Kidney (tissue), 14 donors: ENCODE measurements around the gene PDZD2. TPM values are rescaled to one million over a fixed set of nuclear protein-coding genes. Genes with fewer than 3 reads are reported as not detected.
"Not testable (repeated sequence)": the region's sequence is repeated elsewhere in the genome, so short reads cannot be mapped to it uniquely, and the experiment has no call there.

Experiments used
- DNase-seq, 5 donors: peaks; one replicate each; pipeline ENCODE4 v3.0.0-alpha.2; 2013 to 2020
- FAIRE-seq: peaks from 2 replicates; lab custom pipeline; 2012; peaks lifted over from hg19 to GRCh38; lab: Jason Lieb, UNC
- H3K27ac ChIP-seq, 2 donors: one replicate each; pipeline ENCODE4 v1.7.0; 2013; ENCODE audit warnings: low read depth in 2 of 2, low read length in 2 of 2, inconsistent platforms in 1 of 2
- H3K27me3 ChIP-seq: one replicate; pipeline ENCODE4 v1.7.1; 2013; ENCODE audit warnings: low read length, inconsistent platforms; ENCODE audit not compliant: control insufficient read depth, insufficient read depth
- H3K36me3 ChIP-seq, 3 donors: one replicate each; pipeline versions ENCODE4 v1.7.0 to v1.7.1; 2013; ENCODE audit warnings: low read length in 3 of 3, control low read depth in 1 of 3, inconsistent platforms in 1 of 3; ENCODE audit not compliant: insufficient read depth in 3 of 3, control insufficient read depth in 2 of 3
- H3K4me1 ChIP-seq, 3 donors: one replicate each; pipeline versions ENCODE4 v1.7.0 to v1.7.1; 2013; ENCODE audit warnings: low read length in 3 of 3, inconsistent platforms in 1 of 3, low read depth in 1 of 3; ENCODE audit not compliant: control insufficient read depth in 2 of 3, insufficient read depth in 2 of 3
- H3K4me3 ChIP-seq, 3 donors: one replicate each; pipeline versions ENCODE4 v1.7.0 to v1.8.1; 2013; ENCODE audit warnings: low read length in 3 of 3, control low read depth in 1 of 3, inconsistent platforms in 1 of 3
- H3K9ac ChIP-seq, 3 donors: one replicate each; pipeline versions ENCODE4 v1.7.0 to v1.7.1; 2013; ENCODE audit warnings: low read length in 3 of 3, control low read depth in 1 of 3, inconsistent platforms in 1 of 3
- H3K9me3 ChIP-seq, 3 donors: one replicate each; pipeline versions ENCODE4 v1.7.0 to v1.7.1; 2013; ENCODE audit warnings: low read length in 3 of 3, control low read depth in 1 of 3, inconsistent platforms in 1 of 3; ENCODE audit not compliant: control insufficient read depth in 2 of 3, insufficient read depth in 1 of 3
- CTCF ChIP-seq: IDR thresholded peaks from 3 replicates; pipeline ENCODE4 v1.5.1; 2012; ENCODE audit warnings: mild to moderate bottlenecking, moderate library complexity, borderline replicate concordance; ENCODE audit not compliant: insufficient read depth; ENCODE audit errors: extremely low read depth
- intact Hi-C: fragments of 100-400 bp; cut with DNase I; formaldehyde crosslinking; loops from one replicate; pipeline ENCODE4 v1.11.1; 2022
- polyA plus RNA-seq: library from polyadenylated mRNA; stranded (reverse); fragments of 350-450 nt; fragmentation: Illumina TruSeq; extraction: RNeasy Lipid Tissue Mini Kit (QIAGEN cat#74804); gene quantifications from one replicate; pipeline ENCODE4 v1.2.3, GENCODE V29; 2014; ENCODE audit warnings: low read depth, low replicate concordance; ENCODE audit not compliant: insufficient read depth
- total RNA-seq: library from RNA; stranded (reverse); fragmentation: NEBNext Ultra II Directional; extraction: Animal tissue kit (Norgen Biotek cat#: 25700); gene quantifications from one replicate; pipeline ENCODE4 v1.2.1, GENCODE V29; 2021
- donor health status: control.
- donor health status: control.
- donor health status: control.
- donor health status: control.
- donor health status: control.
- donor health status: DM: yes; HTN: yes; CAD: no.
- donor health status: Normal renal cell carcinoma (clear cell type).

PDZD2 gene
- total and polyA plus RNA-seq, 2 donors from 2014 or later: 6.2 to 14.8 TPM

- H3K9me3 ChIP-seq: no peaks in the 10 kb centered on the region
- intact Hi-C loops: no loop called here
- H3K27me3 ChIP-seq: no peaks in the 10 kb centered on the region
- H3K27ac ChIP-seq: no peak overlapping the region
- FAIRE-seq: no peak
- TF ChIP-seq CTCF: no peak
- no peaks in the 10 kb centered on the region for H3K4me1 ChIP-seq
- no peak overlapping the region for H3K4me3 ChIP-seq
- no peak overlapping the region for H3K9ac ChIP-seq
- no peaks in the 10 kb centered on the region for H3K36me3 ChIP-seq
- DNase-seq: no peak
Measured at GRCh38 chr5:31972558-31972957, 333.6 kb downstream of the PDZD2 start.

- H3K4me3 ChIP-seq, H3K9ac ChIP-seq, H3K9me3 ChIP-seq, FAIRE-seq, H3K4me1 ChIP-seq, H3K27ac ChIP-seq, DNase-seq, intact Hi-C loops, H3K27me3 ChIP-seq, H3K36me3 ChIP-seq: not testable (repeated sequence)
Measured at GRCh38 chr5:31975189-31975612, 336.3 kb downstream of the PDZD2 start.

GRCh38 chr5:31976169-31976568 lies 337.2 kb downstream of the PDZD2 start:
- intact Hi-C loops: no loop called here
- Histone ChIP-seq H3K27me3 (no peaks in the 10 kb centered on the region), H3K4me1 (no peaks in the 10 kb centered on the region), H3K4me3 (no peak overlapping the region), H3K27ac (no peak overlapping the region), H3K36me3 (no peaks in the 10 kb centered on the region), H3K9me3 (no peaks in the 10 kb centered on the region), H3K9ac (no peak overlapping the region)
- no peak for TF ChIP-seq CTCF
- FAIRE-seq (no peak), DNase-seq (peak in 3 of 5 donors; percentile 19 to 82 (median 74))

- Histone ChIP-seq H3K9me3 (no peaks in the 10 kb centered on the region), H3K4me1 (peaks cover 0 to 5% (median 0%) of the 10 kb centered on the region in 3 donors), H3K36me3 (no peaks in the 10 kb centered on the region), H3K27ac (no peak overlapping the region), H3K27me3 (no peaks in the 10 kb centered on the region), H3K4me3 (no peak overlapping the region), H3K9ac (no peak overlapping the region)
- no peak for FAIRE-seq
- TF ChIP-seq CTCF: no peak
- DNase-seq: no peak
- intact Hi-C loops: no loop called here
Measured at GRCh38 chr5:31981361-31981945, 342.5 kb downstream of the PDZD2 start.
